Stimulated activated CD4-positive, alpha-beta T cell treated with anti-CD3 and anti-CD28 coated beads, Interleukin-2, amount 100 ng/mL, for 4 hours (primary cell): ENCODE results near the gene IL1R2.

Experiments used
- DNase-seq: peaks from one replicate; pipeline ENCODE4 v3.0.0-alpha.2; 2020; ENCODE audit warnings: low read depth

IL1R2 gene

DNA sequence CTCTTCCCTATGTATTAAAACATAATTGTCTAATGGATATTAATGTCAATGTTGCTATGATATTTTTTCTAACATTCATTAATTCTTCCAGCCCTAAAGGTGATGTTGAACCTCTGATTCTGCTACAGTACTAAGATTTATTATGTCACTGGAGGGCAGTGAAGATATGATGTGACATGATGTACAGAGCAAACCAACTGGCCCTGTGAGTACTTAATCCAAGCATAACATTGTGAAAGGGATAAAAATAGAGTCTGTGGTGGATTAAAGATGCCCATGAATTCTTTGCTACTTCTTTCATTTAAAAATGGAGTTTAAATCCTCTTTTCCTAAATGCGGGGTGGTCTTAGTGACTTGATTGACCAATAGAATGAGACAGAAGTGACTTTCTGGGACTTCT lies 51.8 kb downstream of the IL1R2 start:
- no peak for DNase-seq

DNA sequence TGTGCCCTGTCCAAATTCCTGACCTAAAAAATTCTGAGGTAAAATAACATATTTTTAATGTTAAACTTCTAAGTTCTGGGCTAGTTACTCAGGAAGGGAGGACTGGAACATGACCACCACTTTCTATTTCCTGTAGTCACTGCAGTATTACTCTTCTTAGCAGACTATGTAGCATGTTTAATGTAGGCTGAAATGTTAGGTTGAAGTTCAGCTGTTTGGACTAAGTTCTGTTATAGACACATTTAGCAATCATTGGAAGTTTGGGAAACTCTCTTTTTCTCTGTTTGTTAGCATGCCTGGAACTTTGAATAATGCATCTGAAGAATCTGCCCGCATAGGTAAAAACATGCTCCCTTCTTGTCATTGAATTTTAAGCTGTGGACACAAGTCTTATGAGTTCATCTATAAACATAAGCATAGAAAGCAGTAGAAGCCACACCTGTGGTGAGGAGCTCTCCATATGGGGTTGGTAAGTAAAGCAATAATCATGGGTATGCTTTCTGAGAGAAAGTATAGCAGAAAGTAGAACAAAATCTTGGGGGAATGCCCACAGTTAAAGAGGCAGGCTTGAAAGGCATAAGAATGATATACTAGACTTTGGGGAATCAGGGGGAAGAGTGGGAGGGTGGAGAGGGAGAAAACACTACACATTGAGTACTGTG lies 52.6 kb downstream of the IL1R2 start:
- no peak for DNase-seq

DNA sequence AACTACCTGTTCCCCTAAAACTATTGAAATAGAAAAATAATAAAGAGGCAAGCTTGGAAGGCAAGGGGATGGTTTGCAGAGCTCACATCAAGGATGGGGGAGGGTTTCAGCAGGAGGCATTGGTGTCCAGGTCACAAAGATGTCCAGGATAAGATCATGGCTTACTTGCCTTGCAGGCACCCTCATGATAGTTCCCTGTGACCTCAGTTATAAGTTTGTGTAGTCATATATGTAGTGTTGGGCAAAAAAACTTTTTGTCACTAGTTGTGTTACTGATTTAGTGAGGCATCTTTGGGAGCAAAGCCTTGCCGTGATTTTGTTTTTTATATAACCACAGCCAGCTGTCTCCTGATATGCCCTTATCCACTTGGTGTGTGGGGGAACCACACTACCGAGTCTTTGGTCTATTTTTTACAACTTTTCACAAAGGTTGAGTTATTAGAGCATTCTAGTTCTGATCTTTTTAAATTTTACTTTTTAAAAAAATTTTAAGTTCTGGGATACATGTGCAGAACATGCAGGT lies 53.3 kb downstream of the IL1R2 start:
- DNase-seq = no peak

DNA sequence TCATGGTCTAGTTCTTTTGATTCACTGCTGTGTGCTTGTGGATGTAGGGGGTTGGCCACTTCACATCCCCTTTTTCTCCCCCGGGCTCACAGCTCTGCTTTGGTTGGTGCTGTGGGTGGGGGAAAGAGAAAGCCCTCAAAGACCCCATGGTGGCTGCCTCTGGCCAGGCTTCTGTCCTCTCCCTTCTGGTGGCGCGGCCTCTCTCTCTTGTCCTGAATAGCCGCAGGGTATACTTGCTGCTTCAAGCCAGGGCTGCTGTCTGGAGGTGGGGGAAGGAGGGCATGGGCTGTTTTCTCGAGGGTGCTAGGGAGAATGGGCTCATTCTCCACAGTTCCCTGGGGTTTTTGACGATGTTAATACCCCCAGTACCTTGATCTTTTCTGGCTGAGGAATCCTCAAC lies 53.9 kb downstream of the IL1R2 start:
- no peak for DNase-seq

DNA sequence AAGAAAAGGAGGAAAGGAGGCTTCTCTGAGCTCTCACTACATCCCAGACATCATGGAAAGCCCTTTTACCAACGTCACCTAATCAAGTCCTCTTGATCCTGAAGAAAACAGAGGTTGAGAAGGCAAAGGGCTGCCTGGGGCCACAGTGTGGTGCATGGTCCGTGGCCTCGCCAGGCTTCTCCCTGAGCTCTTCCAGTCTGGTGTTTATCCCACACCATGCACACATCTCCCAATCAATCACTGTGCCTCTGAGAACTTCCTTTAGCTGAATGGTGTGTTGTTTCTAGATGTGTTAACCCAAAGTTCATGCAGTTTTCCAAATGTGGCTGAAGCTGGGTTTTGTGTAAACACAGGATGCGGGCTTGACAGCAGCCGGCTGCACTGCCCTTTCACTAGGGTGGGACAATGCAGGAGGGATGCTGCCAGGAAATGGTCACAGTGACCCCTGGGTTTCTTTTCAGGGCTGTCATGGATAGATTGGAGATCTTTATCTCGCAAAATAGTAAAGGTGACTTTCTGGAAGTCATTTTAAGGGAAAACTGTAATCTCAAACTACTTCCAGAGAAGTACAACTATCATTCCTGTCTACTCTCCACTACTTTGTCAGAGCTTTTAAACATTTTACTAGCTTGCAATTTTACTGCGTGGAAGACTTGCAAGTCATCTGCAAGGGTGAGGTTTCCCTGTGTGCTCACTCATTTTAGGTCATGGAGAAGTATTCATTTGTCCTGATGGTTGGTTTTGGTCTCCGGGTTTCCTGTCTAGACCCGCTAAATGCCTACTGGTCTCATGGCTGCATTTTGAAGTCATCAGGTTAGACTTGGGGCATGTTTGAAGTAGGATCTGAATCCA lies 54.6 kb downstream of the IL1R2 start:
- no peak for DNase-seq

DNA sequence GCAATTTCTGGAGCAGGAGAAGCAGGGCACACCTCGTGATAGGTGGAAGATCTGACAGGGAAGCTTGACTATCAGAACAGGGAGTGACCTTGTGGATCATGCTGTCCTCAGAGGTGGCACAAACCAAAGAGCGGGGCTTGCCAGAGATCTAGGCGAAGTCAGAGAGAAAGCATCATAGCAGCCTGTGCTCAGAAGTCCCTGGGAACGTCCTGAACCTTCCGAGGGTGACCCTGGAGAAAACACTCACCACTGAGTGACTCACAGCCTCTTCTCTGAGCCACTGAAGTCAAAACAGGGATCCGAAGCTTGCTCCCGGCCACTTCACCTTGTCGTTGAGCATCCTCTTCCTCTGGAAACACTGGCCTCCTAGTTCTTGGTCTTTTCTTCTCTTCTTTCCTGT lies 56.7 kb downstream of the IL1R2 start:
- no peak for DNase-seq

DNA sequence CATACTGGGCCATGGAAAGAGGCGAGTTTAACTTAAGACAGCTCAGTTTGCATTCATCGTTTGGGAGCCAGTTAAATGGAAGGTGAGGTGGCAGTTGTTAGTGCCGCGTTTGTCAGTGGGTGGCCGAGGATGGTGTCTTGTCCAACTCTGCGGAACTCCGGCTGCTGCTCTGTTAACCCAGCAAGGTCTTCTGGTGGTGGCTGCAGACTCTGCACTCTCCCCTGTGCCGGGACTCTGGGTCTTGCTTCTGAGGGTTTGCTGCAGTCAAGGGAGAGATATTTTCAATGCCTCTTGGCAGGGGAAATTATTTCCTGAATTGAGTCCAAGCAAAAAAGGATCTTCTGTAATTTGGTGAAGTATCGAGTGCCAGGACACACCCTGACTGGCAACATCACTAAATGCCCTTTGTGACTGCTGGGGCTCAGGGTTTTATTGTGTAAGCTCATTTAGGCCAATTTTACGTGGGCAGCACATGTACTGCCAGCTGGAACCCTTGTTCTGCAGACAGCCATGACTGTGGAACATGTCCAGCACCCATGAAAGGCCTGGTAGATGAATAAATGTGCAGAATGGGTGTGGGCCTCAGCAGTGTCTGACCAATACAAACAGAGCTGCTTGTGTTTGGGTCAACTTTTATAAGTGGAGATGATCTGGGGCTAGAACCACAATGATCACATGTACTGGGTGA lies 58.1 kb downstream of the IL1R2 start:
- no peak for DNase-seq

DNA sequence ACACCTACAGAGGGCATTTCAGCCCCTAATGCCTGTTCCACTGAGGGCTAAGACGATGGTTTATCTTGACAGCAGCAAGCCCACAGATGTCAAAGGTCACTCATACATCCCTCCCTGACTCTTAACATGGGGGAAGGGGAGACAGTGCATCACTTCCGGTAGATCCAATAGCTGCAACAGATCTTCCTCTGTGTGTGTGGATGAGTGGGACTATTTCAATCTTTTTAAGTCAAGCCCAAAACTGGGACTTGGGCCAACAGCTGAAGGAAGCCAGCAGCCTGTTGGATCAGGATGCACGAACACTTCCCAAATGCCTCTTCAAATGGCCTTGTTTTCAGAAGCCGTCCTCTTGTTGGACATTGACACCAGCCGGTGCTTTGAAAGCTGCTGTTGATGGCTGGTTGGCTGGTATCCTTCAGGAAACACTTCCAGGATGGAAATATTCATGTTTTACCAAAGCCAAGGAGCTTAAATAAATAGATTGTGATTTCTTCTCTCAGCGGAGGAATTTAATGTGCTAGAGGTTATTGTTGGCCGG lies 59.2 kb downstream of the IL1R2 start:
- DNase-seq = no peak

DNA sequence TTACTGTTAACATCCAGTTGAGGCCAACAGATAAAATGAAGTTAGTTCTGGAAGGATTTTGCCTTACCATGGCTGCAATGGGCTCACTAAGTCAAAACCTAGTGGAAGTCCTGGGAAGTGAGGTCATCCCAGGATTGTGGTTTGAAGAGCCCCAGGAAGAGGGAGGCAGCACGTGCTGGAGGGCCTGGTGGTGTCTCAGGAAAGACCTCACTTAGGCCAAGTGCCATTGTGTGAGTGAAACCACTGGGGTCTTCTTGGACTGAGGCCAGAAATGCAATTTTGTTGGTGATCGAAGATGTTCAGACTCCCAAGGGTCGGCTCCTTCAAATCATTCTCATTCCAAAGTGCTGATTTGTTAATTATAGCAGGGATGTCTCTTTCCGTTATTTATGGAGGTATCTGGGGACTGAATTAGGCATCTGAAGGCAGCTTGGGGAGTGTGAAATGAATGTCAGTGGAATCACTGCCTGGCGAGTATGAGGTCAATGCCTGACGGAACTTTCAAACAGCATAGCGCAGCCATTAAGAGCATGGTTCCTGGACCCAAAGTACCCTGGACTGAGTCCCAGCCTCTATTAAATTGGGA lies 60.0 kb downstream of the IL1R2 start:
- DNase-seq = no peak

DNA sequence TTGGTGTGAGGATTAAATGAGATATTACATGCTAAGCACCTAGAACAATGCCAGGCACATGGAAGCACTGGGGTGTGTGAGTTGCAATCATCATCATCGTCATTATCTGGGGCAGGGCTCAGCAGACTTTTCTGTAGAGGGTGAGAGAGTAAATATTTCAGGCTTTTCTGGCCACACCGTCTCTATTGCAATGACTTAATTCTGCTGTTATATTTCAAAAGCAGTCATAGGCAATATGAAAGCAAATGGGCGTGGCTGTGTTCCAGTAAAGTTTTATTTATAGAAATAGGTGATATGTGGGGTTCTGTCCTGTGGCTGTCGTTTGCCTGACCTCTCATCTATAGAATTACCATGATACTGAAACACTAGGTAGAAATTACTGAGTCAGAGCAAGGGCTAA lies 60.6 kb downstream of the IL1R2 start:
- DNase-seq = no peak

DNA sequence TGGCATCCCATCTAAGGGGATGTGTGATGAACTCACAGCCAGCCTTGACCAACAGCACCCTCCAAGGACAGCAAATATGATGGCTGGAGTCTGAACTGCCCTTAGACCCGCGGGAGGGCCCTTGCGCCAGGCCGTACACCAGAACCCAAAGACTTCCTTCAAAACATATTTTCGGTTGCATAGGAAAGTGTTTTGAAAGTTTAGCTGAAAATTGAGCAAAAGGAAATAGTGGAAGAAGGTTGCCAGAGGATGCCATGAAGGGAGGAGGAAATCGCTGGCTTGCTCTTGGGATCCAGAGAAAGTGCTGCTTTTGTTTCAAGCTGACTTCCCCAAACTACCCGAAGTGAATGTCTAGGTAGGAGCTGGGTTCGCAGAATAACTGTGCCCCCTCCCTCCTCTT lies 61.3 kb downstream of the IL1R2 start:
- DNase-seq = no peak

DNA sequence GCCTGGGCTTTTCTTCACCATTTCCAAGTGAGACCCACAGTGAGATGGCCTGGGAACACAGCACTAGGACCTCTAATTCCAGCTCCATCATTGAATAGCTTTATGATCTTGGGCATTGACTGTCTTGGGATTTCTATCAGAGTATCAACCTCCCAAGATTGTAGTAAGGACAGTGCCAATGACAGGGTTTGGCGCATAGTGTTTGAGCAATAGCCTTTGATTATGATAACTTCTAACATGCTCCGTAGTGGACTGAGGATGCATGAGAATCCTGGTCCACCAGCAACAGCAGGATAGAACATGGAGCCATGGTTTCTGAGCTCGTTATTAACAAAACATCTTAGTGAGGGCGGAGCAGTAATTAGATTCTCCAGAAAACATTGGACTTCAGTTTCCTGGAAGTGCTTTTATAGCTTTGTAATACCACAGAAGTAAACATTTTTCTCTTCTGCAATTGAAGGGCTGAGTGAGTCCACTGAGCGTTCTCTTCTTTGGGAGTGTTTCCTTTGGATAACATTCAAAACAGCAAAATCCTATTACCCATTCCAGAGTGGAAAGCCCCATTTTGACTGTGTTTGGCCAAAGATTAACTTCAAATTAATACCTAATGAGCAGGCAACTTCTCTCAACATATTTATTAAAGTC lies 63.7 kb downstream of the IL1R2 start:
- no peak for DNase-seq

DNA sequence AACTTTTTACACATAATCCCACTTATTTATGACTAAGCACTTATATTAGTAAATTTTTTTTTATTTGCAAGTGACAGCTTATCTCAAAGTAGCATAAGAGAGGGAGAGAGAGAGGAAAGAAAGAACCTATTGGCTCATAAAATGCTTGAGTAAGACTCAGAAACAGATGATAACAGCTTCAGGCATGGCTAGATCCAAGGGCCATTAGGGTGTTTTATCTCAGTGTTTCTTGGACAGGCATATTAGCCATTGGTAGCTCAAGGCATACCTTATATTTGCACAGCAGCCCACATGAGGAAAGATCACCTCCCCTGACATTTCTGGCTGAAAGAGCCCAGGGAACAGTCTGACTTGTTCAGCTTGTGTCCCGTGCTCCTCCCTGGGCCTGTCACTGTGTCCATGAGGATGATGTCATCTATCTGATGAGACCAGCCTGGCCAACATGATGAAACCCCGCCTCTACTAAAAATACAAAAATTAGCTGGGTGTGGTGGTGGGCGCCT lies 64.4 kb downstream of the IL1R2 start:
- DNase-seq = no peak

DNA sequence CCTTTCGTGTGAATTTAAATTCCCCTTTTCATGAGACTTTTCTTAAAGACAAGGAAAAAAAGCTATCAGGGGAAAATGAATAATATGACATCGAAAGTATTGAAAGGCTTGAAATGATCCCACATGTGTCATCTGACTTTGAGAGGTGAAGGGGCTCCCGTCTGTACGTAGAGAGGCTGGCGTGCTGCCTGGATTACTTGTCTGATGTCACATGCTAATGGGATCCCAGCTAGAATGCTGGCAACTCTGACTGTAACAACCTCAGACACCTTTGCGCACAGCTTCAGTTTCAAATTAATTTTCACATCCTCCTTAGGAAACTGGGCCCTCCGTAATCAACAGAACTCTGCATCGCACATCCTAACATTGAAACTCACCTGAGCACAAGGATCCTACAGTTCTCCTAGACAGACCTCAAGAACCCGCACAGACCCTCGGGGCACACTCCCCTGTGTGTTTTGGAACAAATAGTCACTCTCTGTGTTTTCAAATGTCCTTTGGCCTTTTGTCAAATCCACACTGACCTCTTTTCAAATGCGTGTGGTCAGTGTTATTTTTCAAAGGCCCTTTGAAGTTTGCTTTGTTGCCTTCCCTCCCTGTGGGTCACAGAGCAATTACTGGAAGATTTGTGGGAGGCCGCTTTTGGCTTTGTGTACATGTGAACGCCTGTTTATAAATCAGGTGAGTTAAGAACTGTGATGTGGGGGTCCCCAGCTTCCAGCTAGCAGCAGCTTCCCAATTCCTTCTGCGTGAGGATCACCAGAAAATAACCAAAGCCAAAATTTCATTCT lies 65.9 kb downstream of the IL1R2 start:
- no peak for DNase-seq

DNA sequence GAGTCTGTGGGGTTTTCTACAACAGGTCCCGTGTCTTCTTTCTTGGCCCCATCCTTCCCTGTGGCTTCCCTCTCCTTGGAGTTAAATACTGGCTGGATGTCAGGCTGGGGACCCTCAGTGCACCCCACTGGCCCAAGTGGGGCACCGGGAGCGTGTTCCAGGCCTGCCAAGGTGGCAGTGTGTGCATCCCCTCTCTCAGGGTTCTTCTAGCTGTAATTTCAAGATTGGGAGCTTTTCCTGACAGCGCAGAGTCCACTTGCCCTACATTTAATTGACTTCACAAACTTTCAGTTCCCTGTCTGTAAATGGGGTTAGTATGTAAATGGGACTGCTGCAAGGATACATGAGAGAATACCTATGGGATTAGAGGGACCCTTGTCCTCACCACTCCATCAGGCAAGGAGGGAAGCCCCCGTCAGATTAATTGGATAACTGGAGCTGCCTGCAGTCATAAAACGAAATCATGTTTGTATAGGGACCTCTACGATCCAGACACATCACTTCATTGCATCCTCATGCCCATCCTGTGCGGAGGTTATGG lies 66.6 kb downstream of the IL1R2 start:
- DNase-seq = no peak

DNA sequence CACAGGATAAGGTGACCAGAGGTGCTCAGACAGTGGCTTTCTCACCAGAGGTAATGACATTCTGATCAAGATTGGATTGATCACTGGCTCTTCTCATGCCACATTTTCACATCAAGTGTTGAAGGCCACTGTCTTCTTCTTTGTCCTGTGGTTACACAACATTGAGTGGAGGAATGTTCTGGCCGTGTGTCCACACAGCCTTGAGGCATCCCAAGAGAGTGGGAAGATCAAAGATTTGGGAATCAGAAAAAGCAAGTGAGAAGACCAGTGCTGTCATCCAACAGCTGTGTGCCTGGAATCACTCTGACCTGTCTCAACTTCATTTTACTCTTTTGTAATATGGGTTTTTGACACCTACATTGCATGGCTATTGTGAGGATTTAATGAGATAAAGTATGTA lies 67.4 kb downstream of the IL1R2 start:
- DNase-seq = no peak

DNA sequence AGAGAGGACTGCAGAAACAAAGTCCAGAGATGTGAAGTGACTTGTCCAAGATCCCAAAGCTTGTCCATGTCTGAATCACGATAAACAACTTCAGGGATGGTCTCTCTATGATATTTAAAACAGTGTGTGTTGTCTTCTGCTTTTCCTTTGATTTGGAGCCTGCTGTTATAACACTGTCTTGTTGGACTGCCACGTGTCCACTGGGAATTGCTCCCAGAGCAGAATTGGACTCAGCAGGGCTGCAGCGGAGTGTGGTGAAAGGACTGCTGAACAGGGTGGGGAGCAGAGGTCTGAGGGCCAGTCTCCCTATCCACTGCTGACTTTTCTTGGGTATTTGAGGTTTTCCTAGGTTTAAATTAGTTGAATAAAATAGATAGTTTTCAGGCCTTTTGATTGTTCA lies 68.3 kb downstream of the IL1R2 start:
- no peak for DNase-seq

DNA sequence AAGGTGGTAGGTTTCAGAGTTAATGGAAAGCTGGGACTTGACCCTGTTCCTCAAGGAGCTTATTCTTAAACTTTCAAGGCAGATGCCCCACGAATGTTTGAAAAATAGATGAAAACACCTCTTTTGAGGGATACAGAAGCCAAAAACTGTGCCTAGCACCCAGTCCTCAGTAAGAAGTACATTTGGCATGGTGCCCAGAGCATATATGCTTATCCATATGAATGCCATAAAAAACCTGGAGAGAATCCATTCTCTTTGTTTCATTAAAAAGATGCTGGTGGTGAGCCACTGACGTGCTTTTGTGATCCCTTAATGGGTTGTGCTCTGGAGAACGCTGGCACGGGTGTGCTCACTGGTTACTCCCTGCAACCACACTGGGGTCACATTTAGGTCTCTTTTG lies 69.0 kb downstream of the IL1R2 start:
- no peak for DNase-seq

DNA sequence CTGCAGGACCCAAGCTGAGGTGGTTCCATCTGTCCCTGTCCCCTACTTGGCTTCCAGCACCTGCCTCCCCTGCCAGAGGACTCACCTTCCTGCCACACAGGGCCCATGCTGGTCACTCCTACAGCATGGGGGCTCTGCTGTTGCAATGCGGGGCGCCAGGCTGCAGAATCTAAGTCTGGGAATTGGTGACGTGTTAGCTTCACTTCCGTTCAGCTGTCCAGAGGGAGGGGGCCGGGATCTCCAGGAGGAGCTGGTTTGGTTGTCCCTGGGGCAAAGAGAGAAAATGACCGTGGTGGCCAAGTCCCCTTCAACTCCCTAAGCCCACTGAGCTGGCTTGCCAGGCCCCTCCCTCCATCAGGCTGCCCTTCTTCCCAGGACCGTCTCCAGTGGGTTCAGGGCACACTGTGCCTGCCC lies 69.5 kb downstream of the IL1R2 start:
- no peak for DNase-seq
